Ramos (cell line): ENCODE data around the gene NPIPB6.

Experiments
- in situ Hi-C: fragments of 300-500 bp; cut with MboI; formaldehyde crosslinking; loops from one replicate; pipeline ENCODE4 v1.14.3; 2022; ENCODE audit warnings: low sequenced_read_pairs; ENCODE audit not compliant: unreplicated experiment

NPIPB6 gene

GRCh38 chr16:28301620-28302019, 61.7 kb downstream of the NPIPB6 start:
- in situ Hi-C loops, result no loop called here

- in situ Hi-C loops, result no loop called here
Measured at GRCh38 chr16:28301154-28301553, 62.2 kb downstream of the NPIPB6 start.

- in situ Hi-C loops, result no loop called here
Measured at GRCh38 chr16:28300327-28300726, 63.0 kb downstream of the NPIPB6 start.

GRCh38 chr16:28298511-28298878, 64.8 kb downstream of the NPIPB6 start:
- in situ Hi-C loops, result no loop called here

- in situ Hi-C loops, result no loop called here
Measured at GRCh38 chr16:28297784-28298510, 65.4 kb downstream of the NPIPB6 start.

- in situ Hi-C loops, result no loop called here
Measured at GRCh38 chr16:28297308-28297707, 66.0 kb downstream of the NPIPB6 start.

GRCh38 chr16:28295276-28295675, 68.0 kb downstream of the NPIPB6 start:
- in situ Hi-C loops, result no loop called here

- in situ Hi-C loops, result no loop called here
Measured at GRCh38 chr16:28294201-28294600, 69.1 kb downstream of the NPIPB6 start.

GRCh38 chr16:28293601-28293960, 69.7 kb downstream of the NPIPB6 start:
- in situ Hi-C loops, result no loop called here

GRCh38 chr16:28292731-28293600, 70.3 kb downstream of the NPIPB6 start:
- in situ Hi-C loops, result no loop called here
